IMR-90 (cell line): ENCODE data around the gene EIF4G3. TPM values are rescaled to one million over a fixed set of nuclear protein-coding genes. Genes with fewer than 3 reads are reported as not detected.

Experiments used
- ATAC-seq: fragments of 200-7000 bp; cut with Tn5 transposase; 2 replicates; pipeline ENCODE4 v1.9.1; 2020; ENCODE audit warnings: low read depth, mild to moderate bottlenecking, moderate library complexity
- BruUV-seq: library from RNA; stranded (reverse); fragments of 400-500 nt; replicated peaks from 2 replicates; lab custom pipeline; 2021; lab: Mats Ljungman, UMichigan
- CTCF ChIA-PET: fragments of 300-600 bp; formaldehyde crosslinking; extraction: SDS; loops from one replicate; lab custom pipeline; 2021; ENCODE audit warnings: antibody characterized with exemption; lab: Yijun Ruan, JAX
- POLR2A ChIA-PET: fragments of 300-600 bp; sonication (Branson Sonifier 250); formaldehyde crosslinking; loops from one replicate; lab custom pipeline; 2022; ENCODE audit warnings: antibody characterized with exemption; ENCODE audit not compliant: unreplicated experiment; lab: Charles Lee
- DNase-seq: peaks from one replicate; pipeline ENCODE4 v3.0.0; 2013
- H2AFZ ChIP-seq: replicated peaks from 2 replicates; pipeline ENCODE3; 2013; ENCODE audit warnings: low read length, mild to moderate bottlenecking; ENCODE audit not compliant: poor library complexity
- H2AK5ac ChIP-seq: 2 replicates; pipeline ENCODE4 v1.6.1; 2013; ENCODE audit warnings: low read depth, low read length, inconsistent platforms
- H2AK9ac ChIP-seq: replicated peaks from 2 replicates; pipeline ENCODE3; 2013; ENCODE audit warnings: mild to moderate bottlenecking, low read depth, low read length, moderate library complexity; ENCODE audit not compliant: poor library complexity
- H2BK120ac ChIP-seq: 2 replicates; pipeline ENCODE4 v1.6.1; 2013; ENCODE audit warnings: low read depth, low read length, inconsistent platforms
- H2BK15ac ChIP-seq: 3 replicates; pipeline ENCODE4 v1.6.1; 2013; ENCODE audit warnings: low read depth, low read length, inconsistent platforms
- H2BK20ac ChIP-seq: 2 replicates; pipeline ENCODE4 v1.6.1; 2013; ENCODE audit warnings: low read depth, mild to moderate bottlenecking, inconsistent platforms, low read length, moderate library complexity
- H2BK5ac ChIP-seq: 2 replicates; pipeline ENCODE4 v1.6.1; 2013; ENCODE audit warnings: mild to moderate bottlenecking, low read depth, low read length, inconsistent platforms; ENCODE audit not compliant: poor library complexity, severe bottlenecking
- H3K14ac ChIP-seq: replicated peaks from 2 replicates; pipeline ENCODE4 v1.6.1; 2013; ENCODE audit warnings: low read depth, low read length, inconsistent platforms
- H3K18ac ChIP-seq: 2 replicates; pipeline ENCODE4 v1.6.1; 2013; ENCODE audit warnings: low read depth, low read length, control low read depth
- H3K23ac ChIP-seq: 2 replicates; pipeline ENCODE4 v1.6.1; 2013; ENCODE audit warnings: low read depth, low read length, inconsistent platforms
- H3K27ac ChIP-seq: 2 replicates; pipeline ENCODE4 v1.5.1; 2013; ENCODE audit warnings: mild to moderate bottlenecking, control low read depth, low read length; ENCODE audit not compliant: insufficient read depth
- H3K27me3 ChIP-seq: 2 replicates; pipeline ENCODE4 v1.6.1; 2013; ENCODE audit warnings: low read length; ENCODE audit not compliant: control insufficient read depth, insufficient read depth
- H3K36me3 ChIP-seq: 2 replicates; pipeline ENCODE4 v1.6.1; 2013; ENCODE audit warnings: low read length, mixed read lengths; ENCODE audit not compliant: control insufficient read depth, insufficient read depth
- H3K4ac ChIP-seq: 2 replicates; pipeline ENCODE4 v1.6.1; 2013; ENCODE audit warnings: low read depth, low read length, inconsistent platforms
- H3K4me1 ChIP-seq: 2 replicates; pipeline ENCODE4 v1.6.1; 2013; ENCODE audit warnings: low read length, mixed read lengths; ENCODE audit not compliant: control insufficient read depth, insufficient read depth
- H3K4me2 ChIP-seq: 2 replicates; pipeline ENCODE4 v1.6.1; 2013; ENCODE audit warnings: low read depth, mild to moderate bottlenecking, control low read depth, low read length, moderate library complexity
- H3K4me3 ChIP-seq: 2 replicates; pipeline ENCODE4 v1.5.1; 2013; ENCODE audit warnings: low read depth, mild to moderate bottlenecking, control low read depth, low read length, moderate library complexity; ENCODE audit not compliant: insufficient read depth
- H3K56ac ChIP-seq: 2 replicates; pipeline ENCODE4 v1.6.1; 2013; ENCODE audit warnings: low read length, inconsistent platforms; ENCODE audit not compliant: insufficient read depth; ENCODE audit errors: extremely low read depth
- H3K79me1 ChIP-seq, 2 experiments: 2 replicates each; pipeline ENCODE4 v1.6.1; 2013; ENCODE audit warnings: low read length in 2 of 2, inconsistent platforms in 1 of 2, low read depth in 1 of 2
- H3K9ac ChIP-seq: 2 replicates; pipeline ENCODE4 v1.6.1; 2013; ENCODE audit warnings: low read depth, low read length, control low read depth
- H3K9me1 ChIP-seq: 2 replicates; pipeline ENCODE4 v1.6.1; 2013; ENCODE audit warnings: low read length, inconsistent platforms; ENCODE audit not compliant: insufficient read depth
- H3K9me3 ChIP-seq: 2 replicates; pipeline ENCODE4 v1.6.1; 2013; ENCODE audit warnings: low read length; ENCODE audit not compliant: control insufficient read depth, insufficient read depth
- H4K20me1 ChIP-seq: 2 replicates; pipeline ENCODE4 v1.6.1; 2013; ENCODE audit warnings: low read length, inconsistent platforms; ENCODE audit not compliant: insufficient read depth
- H4K5ac ChIP-seq: 2 replicates; pipeline ENCODE4 v1.6.1; 2013; ENCODE audit warnings: mild to moderate bottlenecking, low read depth, low read length, control low read depth
- H4K8ac ChIP-seq, 2 experiments: 2 replicates each; pipeline ENCODE4 v1.6.1; 2013; ENCODE audit warnings: low read depth in 2 of 2, low read length in 2 of 2, control low read depth in 1 of 2, inconsistent platforms in 1 of 2
- H4K91ac ChIP-seq: 2 replicates; pipeline ENCODE4 v1.6.1; 2013; ENCODE audit warnings: low read depth, low read length, inconsistent platforms; ENCODE audit not compliant: insufficient read depth
- BHLHE40 ChIP-seq: fragments of 150-350 bp; IDR thresholded peaks from 2 replicates; pipeline ENCODE4 v1.6.1; 2016; ENCODE audit warnings: mild to moderate bottlenecking, low read depth, low read length
- CEBPB ChIP-seq: IDR thresholded peaks from 2 replicates; pipeline ENCODE4 v1.6.1; 2012; ENCODE audit warnings: low read depth, low read length, improper control_type of control experiment
- CHD1 ChIP-seq: IDR thresholded peaks from 2 replicates; pipeline ENCODE4 v1.6.1; 2012; ENCODE audit warnings: low read depth, low read length, improper control_type of control experiment
- ELK1 ChIP-seq: fragments of 150-350 bp; IDR thresholded peaks from 2 replicates; pipeline ENCODE4 v1.6.1; 2016; ENCODE audit warnings: low read depth, mild to moderate bottlenecking, low read length, moderate library complexity, borderline replicate concordance
- FOS ChIP-seq: fragments of 150-350 bp; IDR thresholded peaks from 2 replicates; pipeline ENCODE4 v1.6.1; 2016; ENCODE audit warnings: low read depth, low read length
- MAFK ChIP-seq: IDR thresholded peaks from 2 replicates; pipeline ENCODE4 v1.6.1; 2012; ENCODE audit warnings: low read depth, low read length, improper control_type of control experiment
- MAZ ChIP-seq: IDR thresholded peaks from 2 replicates; pipeline ENCODE4 v1.6.1; 2012; ENCODE audit warnings: low read depth, mild to moderate bottlenecking, low read length, improper control_type of control experiment, moderate library complexity, borderline replicate concordance
- MXI1 ChIP-seq: IDR thresholded peaks from 2 replicates; pipeline ENCODE4 v1.6.1; 2012; ENCODE audit warnings: low read depth, mild to moderate bottlenecking, low read length, moderate library complexity, borderline replicate concordance
- NFE2L2 ChIP-seq: fragments of 150-350 bp; IDR thresholded peaks from 2 replicates; pipeline ENCODE4 v1.6.1; 2016; ENCODE audit warnings: low read depth, mild to moderate bottlenecking, low read length
- POLR2A ChIP-seq: IDR thresholded peaks from 2 replicates; pipeline ENCODE4 v1.6.1; 2012; ENCODE audit warnings: mild to moderate bottlenecking, low read depth, low read length
- RCOR1 ChIP-seq: IDR thresholded peaks from 2 replicates; pipeline ENCODE4 v1.6.1; 2012; ENCODE audit warnings: mild to moderate bottlenecking, low read length, improper control_type of control experiment; ENCODE audit not compliant: insufficient replicate concordance
- SMC3 ChIP-seq: fragments of 150-350 bp; IDR thresholded peaks from 2 replicates; pipeline ENCODE4 v1.6.1; 2016; ENCODE audit warnings: low read depth, mild to moderate bottlenecking, antibody characterized with exemption, low read length, moderate library complexity
- WGBS, 2 experiments: methylation state at CpG; one replicate each; pipeline versions ENCODE4 v1.1.5 to v1.1.7; 2013; ENCODE audit warnings: missing lambda C conversion rate in 2 of 2; ENCODE audit not compliant: insufficient read length in 1 of 2; ENCODE audit errors: extremely low coverage in 2 of 2; 5-methylcytosine and 5-hydroxymethylcytosine counted together
- dilution Hi-C: fragments of 300-500 bp; cut with HindIII; formaldehyde crosslinking; loops from one replicate; pipeline ENCODE4 v1.14.3; 2018; ENCODE audit warnings: low sequenced_read_pairs; ENCODE audit not compliant: unreplicated experiment
- in situ Hi-C: fragments of 300-500 bp; cut with MboI; formaldehyde crosslinking; loops from 3 replicates; pipeline ENCODE4 v1.14.3; 2019; ENCODE audit warnings: low sequenced_read_pairs, inconsistent platforms, mixed read lengths
- intact Hi-C: fragments of 100-400 bp; cut with micrococcal nuclease; formaldehyde crosslinking; loops from 2 replicates; pipeline ENCODE4 v1.10.0; 2022
- polyA plus RNA-seq, 3 experiments: library from polyadenylated mRNA; depleted of rRNA; stranded (reverse); fragments of >200 nt; gene quantifications; 2 replicates each; pipeline ENCODE4 v1.2.3, GENCODE V29; 2012; ENCODE audit warnings: low replicate concordance in 1 of 3
- total RNA-seq: library from RNA; depleted of rRNA; stranded (reverse); fragments of >200 nt; gene quantifications from 2 replicates; pipeline ENCODE4 v1.2.3, GENCODE V29; 2012
- TF ChIP-seq, protein P1 (sequence below): fragments of 150-350 bp; IDR thresholded peaks from 2 replicates; pipeline ENCODE4 v1.6.1; 2017; ENCODE audit warnings: mild to moderate bottlenecking, antibody characterized with exemption, low read length, low read depth
- TF ChIP-seq, protein P2 (sequence below): conservative IDR thresholded peaks from 2 replicates; pipeline ENCODE4 v1.5.1; 2012; ENCODE audit warnings: mild to moderate bottlenecking, low read depth, low read length, improper control_type of control experiment

Gene EIF4G3
- total and polyA plus RNA-seq, 2 of the 4 experiments (the other 2 are of a cell fraction) = 25.8 to 49.2 TPM

DNA sequence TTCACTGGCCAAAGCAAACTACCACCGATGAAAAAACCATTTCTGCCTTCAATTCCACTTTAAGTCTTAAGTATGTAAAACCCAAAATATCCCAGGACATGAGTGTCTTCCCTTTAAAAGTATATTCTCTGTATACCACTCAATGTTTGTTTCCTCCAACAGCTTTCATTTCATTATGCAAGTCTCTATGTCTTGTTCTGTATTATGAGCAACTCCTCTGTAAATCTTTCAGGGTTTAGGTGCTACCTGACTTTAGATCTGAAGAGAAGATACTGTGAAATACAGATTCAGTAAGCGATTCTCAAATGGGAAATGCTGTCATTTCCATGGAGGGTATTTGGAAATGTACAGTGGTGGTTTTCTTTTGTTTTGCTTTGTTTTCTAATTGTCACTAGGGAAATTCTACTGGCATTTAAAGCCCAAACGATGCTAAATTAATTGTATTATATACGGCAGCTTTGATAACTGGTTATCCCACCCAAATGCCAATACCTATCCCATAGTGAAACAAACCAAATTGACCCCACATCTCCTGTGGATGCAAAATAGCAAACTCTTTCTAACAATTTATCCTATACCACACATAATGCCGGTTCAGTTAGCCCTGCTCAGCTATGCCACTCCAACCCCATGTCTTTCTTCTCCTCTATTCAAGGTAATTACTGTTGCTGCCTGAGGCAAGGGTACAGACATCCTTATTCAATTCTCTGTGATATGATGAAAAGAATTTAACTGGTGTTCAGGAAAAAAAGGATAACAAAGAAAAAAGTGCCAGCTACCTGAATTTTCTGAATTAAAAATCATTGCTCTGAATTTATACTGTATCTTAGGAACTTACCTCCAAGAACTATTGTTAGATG lies 182.8 kb downstream of the EIF4G3 start:
- in situ Hi-C loops (no loop called here), intact Hi-C loops (no loop called here), dilution Hi-C loops (no loop called here)
- Histone ChIP-seq H2BK120ac (no peak overlapping the region), H3K4me1 (peaks cover 1% of the 10 kb centered on the region; the same call in 1 of the 2 replicates), H3K4ac (no peak overlapping the region), H4K20me1 (peaks cover 11% of the 10 kb centered on the region; the same call in 1 of the 2 replicates), H3K27me3 (no peaks in the 10 kb centered on the region), H3K79me1 (peaks cover 17 to 46% of the 10 kb centered on the region in 2 experiments), H3K36me3 (no peaks in the 10 kb centered on the region), H2AFZ (no peak overlapping the region), H3K9ac (no peak overlapping the region), H3K4me3 (no peak overlapping the region), H3K9me3 (no peaks in the 10 kb centered on the region), H2BK20ac (no peak overlapping the region), H4K91ac (no peak overlapping the region), H4K5ac (no peak overlapping the region), H3K27ac (no peak overlapping the region), H3K18ac (no peak overlapping the region), H3K14ac (no peak overlapping the region), H2BK15ac (no peak overlapping the region), H3K4me2 (no peak overlapping the region), H3K9me1 (peaks cover 2% of the 10 kb centered on the region; the same call in 1 of the 2 replicates), H3K56ac (no peak overlapping the region), H2AK9ac (no peak overlapping the region), H4K8ac (no peak overlapping the region), H2AK5ac (no peak overlapping the region), H3K23ac (no peak overlapping the region), H2BK5ac (no peak overlapping the region)
- ChIA-PET POLR2A (no interaction called here), CTCF (interaction anchor here (0.5 kb wide), 1 partner anchor 130 kb away, joined by 3 read pairs; no protein-coding TSS in a partner anchor)
- no peak for ATAC-seq
- no TSS peak for BruUV-seq
- no peak for DNase-seq
- WGBS, 2 experiments = 100% methylated on average over 1 of the region's 5 CpGs; no CpG with 5 or more reads in 1 of the 2 experiments
- no peak for TF ChIP-seq ELK1
- TF ChIP-seq CEBPB = no peak
- TF ChIP-seq MAFK = no peak
- TF ChIP-seq NFE2L2 = no peak
- TF ChIP-seq MXI1 = no peak
- no peak for TF ChIP-seq FOS
- TF ChIP-seq, protein P1, sequence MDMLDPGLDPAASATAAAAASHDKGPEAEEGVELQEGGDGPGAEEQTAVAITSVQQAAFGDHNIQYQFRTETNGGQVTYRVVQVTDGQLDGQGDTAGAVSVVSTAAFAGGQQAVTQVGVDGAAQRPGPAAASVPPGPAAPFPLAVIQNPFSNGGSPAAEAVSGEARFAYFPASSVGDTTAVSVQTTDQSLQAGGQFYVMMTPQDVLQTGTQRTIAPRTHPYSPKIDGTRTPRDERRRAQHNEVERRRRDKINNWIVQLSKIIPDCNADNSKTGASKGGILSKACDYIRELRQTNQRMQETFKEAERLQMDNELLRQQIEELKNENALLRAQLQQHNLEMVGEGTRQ = no peak
- no peak for TF ChIP-seq CHD1
- TF ChIP-seq, protein P2, sequence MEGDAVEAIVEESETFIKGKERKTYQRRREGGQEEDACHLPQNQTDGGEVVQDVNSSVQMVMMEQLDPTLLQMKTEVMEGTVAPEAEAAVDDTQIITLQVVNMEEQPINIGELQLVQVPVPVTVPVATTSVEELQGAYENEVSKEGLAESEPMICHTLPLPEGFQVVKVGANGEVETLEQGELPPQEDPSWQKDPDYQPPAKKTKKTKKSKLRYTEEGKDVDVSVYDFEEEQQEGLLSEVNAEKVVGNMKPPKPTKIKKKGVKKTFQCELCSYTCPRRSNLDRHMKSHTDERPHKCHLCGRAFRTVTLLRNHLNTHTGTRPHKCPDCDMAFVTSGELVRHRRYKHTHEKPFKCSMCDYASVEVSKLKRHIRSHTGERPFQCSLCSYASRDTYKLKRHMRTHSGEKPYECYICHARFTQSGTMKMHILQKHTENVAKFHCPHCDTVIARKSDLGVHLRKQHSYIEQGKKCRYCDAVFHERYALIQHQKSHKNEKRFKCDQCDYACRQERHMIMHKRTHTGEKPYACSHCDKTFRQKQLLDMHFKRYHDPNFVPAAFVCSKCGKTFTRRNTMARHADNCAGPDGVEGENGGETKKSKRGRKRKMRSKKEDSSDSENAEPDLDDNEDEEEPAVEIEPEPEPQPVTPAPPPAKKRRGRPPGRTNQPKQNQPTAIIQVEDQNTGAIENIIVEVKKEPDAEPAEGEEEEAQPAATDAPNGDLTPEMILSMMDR = no peak
- no peak for TF ChIP-seq BHLHE40
- no peak for TF ChIP-seq MAZ
- TF ChIP-seq SMC3 = no peak
- TF ChIP-seq RCOR1 = no peak
- no peak for TF ChIP-seq POLR2A
